Spleen (tissue), 11 donors: ENCODE measurements around the gene NEURL1. TPM values are rescaled to one million over a fixed set of nuclear protein-coding genes. Genes with fewer than 3 reads are reported as not detected.

ENCODE experiments used
- DNase-seq: peaks from one replicate; pipeline ENCODE4 v3.0.0-alpha.2; 2020
- H3K27ac ChIP-seq, 8 donors: fragments of 200-600 bp; sonication (generic) in 7 of 8; 1 replicate in 4 of 8; 2 replicates in 4 of 8; pipeline versions ENCODE4 v1.5.0 to v1.8.0; 2016 to 2021; ENCODE audit warnings: inconsistent platforms in 4 of 8, mild to moderate bottlenecking in 4 of 8, moderate library complexity in 1 of 8
- H3K27me3 ChIP-seq, 7 donors: fragments of 200-600 bp; sonication (generic) in 6 of 7; replicated peaks in 1 of 7; 1 replicate in 4 of 7; 2 replicates in 3 of 7; pipeline versions ENCODE4 v1.5.0 to v1.8.0; 2016 to 2021; ENCODE audit warnings: inconsistent platforms in 3 of 7, mild to moderate bottlenecking in 1 of 7
- H3K36me3 ChIP-seq, 6 donors: fragments of 200-600 bp; sonication (generic) in 5 of 6; 1 replicate in 4 of 6; 2 replicates in 2 of 6; pipeline versions ENCODE4 v1.5.0 to v1.8.0; 2016 to 2021; ENCODE audit warnings: inconsistent platforms in 2 of 6
- H3K4me1 ChIP-seq, 6 donors: fragments of 200-600 bp; sonication (generic) in 5 of 6; 1 replicate in 3 of 6; 2 replicates in 3 of 6; pipeline versions ENCODE4 v1.5.0 to v1.8.0; 2016 to 2021; ENCODE audit warnings: inconsistent platforms in 3 of 6
- H3K4me3 ChIP-seq, 8 donors: fragments of 200-600 bp; sonication (generic) in 7 of 8; 1 replicate in 4 of 8; 2 replicates in 4 of 8; pipeline versions ENCODE4 v1.5.0 to v1.8.0; 2016 to 2021; ENCODE audit warnings: inconsistent platforms in 4 of 8, mild to moderate bottlenecking in 4 of 8, moderate library complexity in 2 of 8
- H3K9me3 ChIP-seq, 8 donors: fragments of 200-600 bp; sonication (generic) in 7 of 8; 1 replicate in 4 of 8; 2 replicates in 4 of 8; pipeline versions ENCODE4 v1.5.0 to v1.8.0; 2016 to 2021; ENCODE audit warnings: inconsistent platforms in 4 of 8
- CTCF ChIP-seq, 11 experiments: fragments of 200-600 bp in 7 of 11; fragments of 450-650 bp in 4 of 11; sonication (generic) in 4 of 11; IDR thresholded peaks in 8 of 11; conservative IDR thresholded peaks in 3 of 11; 1 replicate in 7 of 11; 2 replicates in 4 of 11; pipeline versions ENCODE4 v1.4.0 to v1.8.0; 2016 to 2021; ENCODE audit warnings: antibody characterized with exemption in 11 of 11, inconsistent platforms in 4 of 11, mild to moderate bottlenecking in 1 of 11
- POLR2A ChIP-seq, 3 donors: fragments of 450-650 bp; IDR thresholded peaks; one replicate each; pipeline ENCODE4 v1.5.1; 2017; ENCODE audit warnings: antibody characterized with exemption in 3 of 3, mild to moderate bottlenecking in 1 of 3
- POLR2AphosphoS5 ChIP-seq, 3 donors: sonication (generic); formaldehyde crosslinking; IDR thresholded peaks; one replicate each; pipeline ENCODE4 v1.5.1; 2017; ENCODE audit warnings: antibody characterized with exemption in 3 of 3
- WGBS, 5 donors: extraction: QIAGEN DNeasy Blood & Tissue Kit in 3 of 5; methylation state at CpG; one replicate each; pipeline versions ENCODE4 v1.1.5 to v1.1.7; 2013 to 2018; 5-methylcytosine and 5-hydroxymethylcytosine counted together
- intact Hi-C: fragments of 100-400 bp; cut with DNase I; formaldehyde crosslinking; loops from one replicate; pipeline ENCODE4 v1.15.0; 2023; ENCODE audit warnings: low total_unique reads
- polyA plus RNA-seq, 3 donors: library from polyadenylated mRNA; stranded (reverse); fragments of 200-250 nt; gene quantifications; one replicate each; pipeline ENCODE4 v1.2.1, GENCODE V29; 2013
- total RNA-seq, 7 donors: library from RNA; depleted of rRNA in 3 of 7; stranded (reverse); fragments of >200 nt in 3 of 7; fragmentation: NEBNext Ultra II Directional in 4 of 7; extraction: Animal tissue kit (Norgen Biotek cat#: 25700) in 4 of 7; gene quantifications; one replicate each; pipeline versions ENCODE4 v1.1.0 to v1.2.1, GENCODE V29; 2016 to 2021
- donor health status: healthy with polysubstance abuse.
- donor health status: DM: no; HTN: no; CAD: no; lungs with moderate emphysema.
- donor health status: DM: no; HTN: no; CAD: no.
- donor health status: Bipolar disorder and iron deficiency.
- donor health status: healthy.
- donor health status: DM: no; HTN: no; CAD: no.
- donor health status: DM: yes; HTN: yes; CAD: no.

The NEURL1 gene
- total and polyA plus RNA-seq, 10 donors = 0.43 to 3.6 (median 2.3) TPM

DNA sequence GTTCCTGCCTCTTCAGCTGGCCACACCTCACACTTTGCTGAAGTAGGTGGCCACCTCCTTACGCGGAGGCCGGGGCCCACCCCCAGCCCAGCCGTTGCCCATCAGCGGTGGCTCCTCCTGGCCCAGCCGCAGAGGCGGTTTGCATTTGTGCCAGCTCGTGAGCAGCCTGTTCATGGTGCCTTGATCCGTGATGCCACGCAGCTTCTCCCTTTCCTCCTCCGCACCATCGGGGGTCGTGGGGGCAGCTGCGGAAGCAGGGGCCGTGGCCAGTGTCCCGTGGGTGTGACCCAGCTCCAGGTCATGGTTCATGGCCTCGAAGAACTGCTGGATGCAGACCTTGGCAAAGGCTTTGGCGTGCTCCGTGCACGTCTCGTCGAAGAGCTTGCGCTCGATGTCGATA lies 38.3 kb upstream of the NEURL1 start:
- H3K4me3 ChIP-seq = no peak overlapping the region
- no peak for DNase-seq
- peaks cover 0 to 4% (median 0%) of the 10 kb centered on the region in 6 donors for H3K36me3 ChIP-seq
- no peaks in the 10 kb centered on the region for H3K9me3 ChIP-seq
- no peak overlapping the region for H3K27ac ChIP-seq
- 88 to 95% (median 89%) methylated on average over 23 to 25 of the region's 25 CpGs for WGBS, 5 donors
- H3K27me3 ChIP-seq = peaks cover 0 to 7% (median 0%) of the 10 kb centered on the region in 7 donors
- intact Hi-C loops = no loop called here
- TF ChIP-seq CTCF (IDR thresholded peaks at IDR 0.05 in 8 of 11, conservative IDR thresholded peaks at IDR 0.05 in 3 of 11) (no peak), POLR2A (IDR thresholded peaks at IDR 0.05) (no peak), POLR2AphosphoS5 (IDR thresholded peaks at IDR 0.05) (no peak)
- H3K4me1 ChIP-seq = peaks cover 6 to 55% (median 34%) of the 10 kb centered on the region in 6 donors

DNA sequence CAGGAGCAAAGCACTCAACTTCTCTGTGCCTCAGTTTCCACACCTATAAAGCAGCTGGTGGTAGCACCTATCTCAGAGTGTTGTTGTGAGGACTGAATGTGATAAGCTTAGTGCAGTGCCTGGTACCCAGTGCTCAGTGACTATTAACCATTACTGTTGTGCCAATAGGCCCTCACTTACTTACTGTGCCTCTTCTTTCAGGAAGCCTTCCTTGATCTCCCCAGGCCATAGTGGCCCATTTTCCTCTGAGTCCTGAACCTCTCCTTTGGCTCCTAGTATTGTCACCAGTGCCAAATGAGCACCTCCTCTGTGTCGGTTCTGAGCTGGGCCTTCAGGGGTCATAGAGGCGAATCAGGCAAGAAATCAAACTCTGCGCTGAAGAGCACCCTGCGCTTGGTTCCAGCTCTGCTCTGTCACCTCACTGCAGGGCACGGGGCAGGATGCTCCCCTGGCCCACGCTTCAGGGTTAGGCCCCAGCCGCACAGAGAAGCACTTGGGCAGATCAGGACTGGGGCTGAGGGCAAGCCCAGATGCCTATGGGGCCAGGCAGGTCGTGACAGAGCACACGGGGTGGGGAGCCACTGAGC lies 37.3 kb upstream of the NEURL1 start:
- intact Hi-C loops = no loop called here
- Histone ChIP-seq H3K27ac (no peak overlapping the region), H3K9me3 (no peaks in the 10 kb centered on the region), H3K4me1 (peaks cover 0 to 45% (median 25%) of the 10 kb centered on the region in 6 donors), H3K36me3 (no peaks in the 10 kb centered on the region), H3K4me3 (no peak overlapping the region), H3K27me3 (peaks cover 0 to 7% (median 0%) of the 10 kb centered on the region in 7 donors)
- DNase-seq = no peak
- no peak for TF ChIP-seq POLR2AphosphoS5 (IDR thresholded peaks at IDR 0.05)
- no peak for TF ChIP-seq POLR2A (IDR thresholded peaks at IDR 0.05)
- no peak for TF ChIP-seq CTCF (IDR thresholded peaks at IDR 0.05 in 8 of 11, conservative IDR thresholded peaks at IDR 0.05 in 3 of 11)
- WGBS, 5 donors = 81 to 93% (median 90%) methylated on average over 8 to 9 of the region's 9 CpGs

- DNase-seq = no peak
- intact Hi-C loops = no loop called here
- TF ChIP-seq POLR2A (IDR thresholded peaks at IDR 0.05) = no peak
- no peak for TF ChIP-seq CTCF (IDR thresholded peaks at IDR 0.05 in 8 of 11, conservative IDR thresholded peaks at IDR 0.05 in 3 of 11)
- TF ChIP-seq POLR2AphosphoS5 (IDR thresholded peaks at IDR 0.05) = no peak
- no peaks in the 10 kb centered on the region for H3K36me3 ChIP-seq
- H3K27me3 ChIP-seq = no peaks in the 10 kb centered on the region
- H3K4me3 ChIP-seq = no peak overlapping the region
- no peaks in the 10 kb centered on the region for H3K9me3 ChIP-seq
- peaks cover 0 to 34% (median 15%) of the 10 kb centered on the region in 6 donors for H3K4me1 ChIP-seq
- WGBS, 5 donors = 80 to 86% (median 84%) methylated on average over 7 to 8 of the region's 8 CpGs
- no peak overlapping the region for H3K27ac ChIP-seq
Measured at GRCh38 chr10:103457176-103457712, 36.3 kb upstream of the NEURL1 start.

DNA sequence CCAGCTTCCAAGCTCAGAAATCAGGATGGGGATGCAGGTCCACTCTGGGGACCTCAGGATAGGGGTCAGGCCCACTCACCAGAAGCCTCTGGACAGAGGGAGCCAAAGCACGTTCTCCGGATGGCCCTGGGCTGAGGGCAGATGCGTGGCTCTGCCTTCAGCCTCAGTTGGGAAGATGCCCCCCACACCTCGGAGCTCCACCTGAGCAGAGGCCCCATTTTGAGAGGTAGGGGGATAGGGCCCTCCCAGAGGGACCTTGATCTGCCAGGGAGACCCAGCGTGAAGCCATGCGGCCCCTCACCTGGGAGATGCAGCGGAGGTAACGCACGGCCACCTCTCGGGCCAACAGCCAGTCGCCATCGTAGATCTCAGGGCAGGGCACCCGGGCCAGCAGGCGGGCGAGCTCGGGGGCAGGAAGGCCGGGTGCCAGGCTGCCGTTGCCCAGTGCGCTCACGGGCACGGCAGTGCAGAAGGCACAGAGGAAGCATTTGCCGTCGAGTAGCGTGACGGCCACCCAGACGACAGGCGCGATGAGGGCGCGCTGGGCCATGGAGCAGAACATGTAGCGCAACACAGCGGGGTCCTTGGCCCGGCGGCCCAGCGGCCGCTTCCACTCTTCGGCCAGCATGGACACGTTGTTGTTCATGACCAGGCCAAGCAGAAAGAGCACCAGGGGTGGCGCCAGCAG lies 35.5 kb upstream of the NEURL1 start:
- Histone ChIP-seq H3K9me3 (no peaks in the 10 kb centered on the region), H3K4me3 (no peak overlapping the region), H3K27ac (no peak overlapping the region), H3K4me1 (peaks cover 0 to 26% (median 7%) of the 10 kb centered on the region in 6 donors), H3K36me3 (no peaks in the 10 kb centered on the region), H3K27me3 (no peaks in the 10 kb centered on the region)
- intact Hi-C loops = no loop called here
- 93 to 98% (median 96%) methylated on average over 29 to 39 of the region's 39 CpGs for WGBS, 5 donors
- no peak for TF ChIP-seq CTCF (IDR thresholded peaks at IDR 0.05 in 8 of 11, conservative IDR thresholded peaks at IDR 0.05 in 3 of 11)
- no peak for TF ChIP-seq POLR2A (IDR thresholded peaks at IDR 0.05)
- no peak for TF ChIP-seq POLR2AphosphoS5 (IDR thresholded peaks at IDR 0.05)
- no peak for DNase-seq
